ENCODE results near the gene CNTNAP5. TPM values are rescaled to one million over a fixed set of nuclear protein-coding genes. Genes with fewer than 3 reads are reported as not detected.

Gene CNTNAP5
- total RNA-seq, 1 donor from 2014 or later: not detected

GRCh38 chr2:124308319-124309062 lies 283.4 kb downstream of the CNTNAP5 start:
- Histone ChIP-seq H3K4me3 (ENCODE audit: low read depth, low read length) (no peak overlapping the region), H3K27me3 (ENCODE audit: control insufficient read depth, insufficient read depth, low read length) (no peaks in the 10 kb centered on the region), H3K36me3 (ENCODE audit: control insufficient read depth, insufficient read depth, low read length) (no peaks in the 10 kb centered on the region)
- no peak for DNase-seq (ENCODE audit: low read depth)
- TF ChIP-seq, protein P1, sequence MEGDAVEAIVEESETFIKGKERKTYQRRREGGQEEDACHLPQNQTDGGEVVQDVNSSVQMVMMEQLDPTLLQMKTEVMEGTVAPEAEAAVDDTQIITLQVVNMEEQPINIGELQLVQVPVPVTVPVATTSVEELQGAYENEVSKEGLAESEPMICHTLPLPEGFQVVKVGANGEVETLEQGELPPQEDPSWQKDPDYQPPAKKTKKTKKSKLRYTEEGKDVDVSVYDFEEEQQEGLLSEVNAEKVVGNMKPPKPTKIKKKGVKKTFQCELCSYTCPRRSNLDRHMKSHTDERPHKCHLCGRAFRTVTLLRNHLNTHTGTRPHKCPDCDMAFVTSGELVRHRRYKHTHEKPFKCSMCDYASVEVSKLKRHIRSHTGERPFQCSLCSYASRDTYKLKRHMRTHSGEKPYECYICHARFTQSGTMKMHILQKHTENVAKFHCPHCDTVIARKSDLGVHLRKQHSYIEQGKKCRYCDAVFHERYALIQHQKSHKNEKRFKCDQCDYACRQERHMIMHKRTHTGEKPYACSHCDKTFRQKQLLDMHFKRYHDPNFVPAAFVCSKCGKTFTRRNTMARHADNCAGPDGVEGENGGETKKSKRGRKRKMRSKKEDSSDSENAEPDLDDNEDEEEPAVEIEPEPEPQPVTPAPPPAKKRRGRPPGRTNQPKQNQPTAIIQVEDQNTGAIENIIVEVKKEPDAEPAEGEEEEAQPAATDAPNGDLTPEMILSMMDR (IDR thresholded peaks at IDR 0.05; ENCODE audit: insufficient read depth, low read length, poor library complexity, severe bottlenecking): no peak

DNA sequence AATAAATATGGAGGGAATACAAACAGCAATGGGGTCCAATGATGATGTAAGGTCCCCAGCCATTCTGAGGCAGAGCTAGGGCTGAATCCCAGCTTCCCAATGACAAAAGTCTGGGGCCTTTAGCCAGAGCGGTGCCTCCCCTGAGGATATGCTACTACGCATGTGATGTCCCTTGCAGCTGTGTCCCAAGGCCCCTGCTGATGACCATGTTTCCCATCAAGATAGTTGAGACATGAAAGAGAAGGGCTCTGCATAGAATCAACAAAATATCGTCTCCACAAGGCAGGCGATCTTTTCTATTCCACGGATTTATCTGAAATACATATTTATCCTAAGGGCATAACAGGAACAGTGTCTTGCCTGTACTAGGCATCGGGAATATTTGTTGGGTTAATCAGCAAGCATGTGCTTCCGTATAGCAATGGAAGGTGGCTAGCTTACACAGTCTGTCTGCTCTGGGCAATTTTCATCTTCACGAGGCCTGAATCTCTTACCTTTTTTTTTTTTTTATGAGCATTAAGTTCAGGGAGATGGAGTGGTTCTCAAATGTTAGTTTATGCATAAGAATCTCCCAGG lies 284.6 kb downstream of the CNTNAP5 start:
- TF ChIP-seq, protein P1 (IDR thresholded peaks at IDR 0.05; ENCODE audit: insufficient read depth, low read length, poor library complexity, severe bottlenecking): no peak
- DNase-seq (ENCODE audit: low read depth): no peak
- H3K27me3 ChIP-seq (ENCODE audit: control insufficient read depth, insufficient read depth, low read length): no peaks in the 10 kb centered on the region
- no peak overlapping the region for H3K4me3 ChIP-seq (ENCODE audit: low read depth, low read length)
- no peaks in the 10 kb centered on the region for H3K36me3 ChIP-seq (ENCODE audit: control insufficient read depth, insufficient read depth, low read length)

GRCh38 chr2:124310671-124311070 lies 285.6 kb downstream of the CNTNAP5 start:
- Histone ChIP-seq H3K27me3 (ENCODE audit: control insufficient read depth, insufficient read depth, low read length) (no peaks in the 10 kb centered on the region), H3K36me3 (ENCODE audit: control insufficient read depth, insufficient read depth, low read length) (no peaks in the 10 kb centered on the region), H3K4me3 (ENCODE audit: low read depth, low read length) (no peak overlapping the region)
- TF ChIP-seq, protein P1 (IDR thresholded peaks at IDR 0.05; ENCODE audit: insufficient read depth, low read length, poor library complexity, severe bottlenecking): no peak
- no peak for DNase-seq (ENCODE audit: low read depth)

- DNase-seq (ENCODE audit: low read depth): no peak
- H3K4me3 ChIP-seq (ENCODE audit: low read depth, low read length): no peak overlapping the region
- TF ChIP-seq, protein P1 (IDR thresholded peaks at IDR 0.05; ENCODE audit: insufficient read depth, low read length, poor library complexity, severe bottlenecking): no peak
- no peaks in the 10 kb centered on the region for H3K36me3 ChIP-seq (ENCODE audit: control insufficient read depth, insufficient read depth, low read length)
- H3K27me3 ChIP-seq (ENCODE audit: control insufficient read depth, insufficient read depth, low read length): no peaks in the 10 kb centered on the region
Observed at GRCh38 chr2:124314084-124314483, 289.0 kb downstream of the CNTNAP5 start.

GRCh38 chr2:124315221-124315880 lies 290.3 kb downstream of the CNTNAP5 start:
- TF ChIP-seq, protein P1 (IDR thresholded peaks at IDR 0.05; ENCODE audit: insufficient read depth, low read length, poor library complexity, severe bottlenecking): no peak
- Histone ChIP-seq H3K4me3 (ENCODE audit: low read depth, low read length) (no peak overlapping the region), H3K27me3 (ENCODE audit: control insufficient read depth, insufficient read depth, low read length) (no peaks in the 10 kb centered on the region), H3K36me3 (ENCODE audit: control insufficient read depth, insufficient read depth, low read length) (no peaks in the 10 kb centered on the region)
- no peak for DNase-seq (ENCODE audit: low read depth)

All from kidney epithelial cell (primary cell).